GM19238 (cell line): ENCODE results near the gene SNIP1.
"Not testable (repeated sequence)": the region's sequence is repeated elsewhere in the genome, so short reads cannot be mapped to it uniquely, and the experiment has no call there.

Experiments
- DNase-seq: peaks from one replicate; pipeline ENCODE4 v3.0.0; 2011; ENCODE audit warnings: low spot score; ENCODE audit not compliant: insufficient read length

SNIP1 gene

DNA sequence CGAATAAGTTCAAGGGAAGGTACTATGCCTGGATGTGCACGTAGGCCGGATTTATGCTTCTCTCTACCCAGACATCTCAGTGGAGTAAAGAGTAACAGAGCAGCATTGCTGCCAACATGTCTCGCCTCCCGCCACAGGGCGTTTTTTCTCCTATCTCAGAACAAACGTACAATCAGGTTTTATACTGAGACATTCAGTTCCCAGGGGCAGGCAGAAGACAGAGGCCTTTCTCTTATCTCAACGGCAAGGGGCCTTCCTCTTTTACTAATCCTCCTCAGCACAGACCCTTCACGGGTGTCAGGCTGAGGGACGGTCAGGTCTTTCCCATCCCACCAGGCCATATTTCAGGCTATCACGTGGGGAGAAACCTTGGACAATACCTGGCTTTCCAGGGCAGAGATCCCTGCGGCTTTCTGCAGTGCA is 5.9 kb upstream of the SNIP1 start:
- DNase-seq: not testable (repeated sequence)

DNA sequence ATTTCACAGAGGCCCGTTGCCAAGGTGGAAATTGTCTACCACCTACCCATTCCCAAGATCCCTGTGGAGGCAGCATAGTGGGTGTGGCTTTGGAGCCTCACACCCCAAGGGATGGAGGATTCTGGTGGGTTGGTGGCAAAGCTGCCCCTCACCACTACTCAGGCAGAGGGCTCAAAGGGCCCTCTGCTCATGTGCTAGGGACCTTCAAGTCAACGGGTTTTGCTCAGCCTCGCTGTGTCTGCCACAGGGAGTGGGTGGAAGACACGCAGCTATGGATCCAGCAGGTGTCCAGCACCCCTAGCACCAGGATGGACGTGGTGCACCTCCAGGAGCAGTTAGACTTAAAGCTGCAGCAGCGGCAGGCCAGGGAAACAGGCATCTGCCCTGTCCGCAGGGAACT is 5.0 kb upstream of the SNIP1 start:
- DNase-seq: no peak

DNA sequence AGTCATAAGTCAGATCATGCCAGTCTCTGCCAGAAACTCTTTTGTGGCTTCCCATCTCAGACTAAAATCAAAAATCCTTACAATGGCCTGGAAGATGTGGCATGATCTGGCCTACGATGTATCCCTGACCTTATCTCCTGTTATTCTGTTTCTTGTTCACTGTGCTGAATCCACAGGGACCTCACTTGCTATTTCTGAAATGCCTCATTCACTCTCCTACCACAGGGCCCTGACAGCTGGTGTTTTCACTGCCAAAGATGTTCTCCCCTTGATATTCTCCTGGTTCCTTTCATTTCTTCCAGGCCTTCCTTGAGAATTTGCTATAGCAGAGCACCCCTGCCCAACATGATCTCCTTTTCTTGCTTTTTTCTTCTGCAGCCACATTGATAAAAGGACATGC is 4.3 kb upstream of the SNIP1 start:
- no peak for DNase-seq

- DNase-seq: no peak
These were observed 3.3 kb upstream of the SNIP1 start for GRCh38 chr1:37557402-37557801.

DNA sequence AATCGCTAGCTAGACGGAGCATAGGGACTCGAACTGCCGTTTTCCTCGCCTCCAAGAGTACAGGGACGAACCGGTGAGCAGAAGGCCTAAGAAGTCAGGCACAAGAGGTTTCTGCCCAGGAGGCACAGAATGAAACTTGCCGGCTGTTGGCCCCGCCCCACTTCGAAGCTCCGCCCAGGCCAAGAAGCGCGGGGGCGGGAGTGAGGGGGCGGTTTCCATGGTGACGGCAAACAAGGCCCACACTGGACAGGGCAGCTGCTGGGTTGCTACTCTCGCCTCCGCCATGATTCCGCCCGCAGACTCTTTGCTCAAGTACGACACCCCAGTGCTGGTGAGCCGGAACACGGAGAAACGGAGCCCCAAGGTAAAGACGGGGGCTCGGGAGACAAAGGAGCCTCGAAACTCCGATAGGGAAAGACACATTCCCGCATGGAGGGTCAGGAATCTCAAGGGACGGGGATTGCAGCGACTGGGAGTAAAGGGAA is 2.7 kb upstream of the SNIP1 start, which contains the start of gene DNALI1:
Gene DNALI1 (plus strand): TSS at position 229 of the 485 bp plus-strand sequence. CDS start 55 bp downstream, at position 284.
- no peak for DNase-seq

DNA sequence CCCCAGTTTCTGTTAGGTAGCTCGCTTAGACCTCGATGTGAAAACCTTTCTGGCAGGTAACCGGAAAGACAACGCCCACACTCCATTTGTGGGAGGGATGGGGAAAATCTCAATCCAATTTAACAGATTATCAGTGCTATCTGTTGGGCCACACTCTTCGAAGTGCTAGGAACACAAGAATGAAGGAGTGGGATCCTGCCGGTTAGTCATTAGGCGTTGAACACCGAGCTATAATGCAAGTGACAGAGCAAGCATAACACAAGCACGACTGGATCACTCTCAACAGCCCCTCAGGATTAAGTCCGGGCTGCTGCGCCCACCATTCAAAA is 531 bp downstream of the SNIP1 start:
- DNase-seq: no peak

- no peak for DNase-seq
These were observed 4.8 kb downstream of the SNIP1 start for GRCh38 chr1:37549341-37549740.

DNA sequence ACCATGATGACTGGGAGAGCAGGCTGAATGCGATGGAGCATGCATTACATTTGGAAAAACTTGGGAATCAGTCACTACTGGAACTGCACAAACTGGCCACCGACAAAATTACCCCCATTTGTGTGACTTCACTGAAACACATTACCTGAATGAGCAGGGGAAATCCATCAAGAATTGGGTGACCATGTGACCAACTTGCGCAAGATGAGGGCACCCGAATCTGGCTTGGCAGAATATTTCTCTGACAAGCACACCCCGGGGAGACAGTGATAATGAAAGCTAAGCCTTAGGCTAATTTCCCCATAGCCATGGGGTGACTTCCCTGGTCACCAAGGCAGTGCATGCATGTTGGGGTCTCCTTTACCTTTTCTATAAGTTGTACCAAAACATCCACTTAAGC is 9.1 kb downstream of the SNIP1 start:
- no peak for DNase-seq

DNA sequence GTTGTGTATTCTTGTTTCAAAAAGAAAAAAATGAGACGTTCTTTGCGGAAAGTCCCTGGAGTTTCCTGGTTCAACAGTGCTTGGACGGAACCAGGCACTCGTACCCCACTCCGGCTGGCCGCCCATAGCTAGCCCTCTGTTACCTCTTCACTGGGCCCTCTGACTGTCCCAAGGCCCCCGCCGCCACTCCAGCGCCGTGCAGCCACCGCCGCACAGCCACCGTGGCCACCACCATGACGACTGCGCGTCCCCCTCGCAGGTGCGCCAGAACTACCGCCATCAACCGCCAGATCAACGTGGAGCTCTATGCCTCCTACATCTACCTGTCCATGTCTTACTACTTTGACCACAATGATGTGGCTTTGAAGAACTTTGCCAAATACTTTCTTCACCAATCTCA is 9.6 kb downstream of the SNIP1 start:
- no peak for DNase-seq

DNA sequence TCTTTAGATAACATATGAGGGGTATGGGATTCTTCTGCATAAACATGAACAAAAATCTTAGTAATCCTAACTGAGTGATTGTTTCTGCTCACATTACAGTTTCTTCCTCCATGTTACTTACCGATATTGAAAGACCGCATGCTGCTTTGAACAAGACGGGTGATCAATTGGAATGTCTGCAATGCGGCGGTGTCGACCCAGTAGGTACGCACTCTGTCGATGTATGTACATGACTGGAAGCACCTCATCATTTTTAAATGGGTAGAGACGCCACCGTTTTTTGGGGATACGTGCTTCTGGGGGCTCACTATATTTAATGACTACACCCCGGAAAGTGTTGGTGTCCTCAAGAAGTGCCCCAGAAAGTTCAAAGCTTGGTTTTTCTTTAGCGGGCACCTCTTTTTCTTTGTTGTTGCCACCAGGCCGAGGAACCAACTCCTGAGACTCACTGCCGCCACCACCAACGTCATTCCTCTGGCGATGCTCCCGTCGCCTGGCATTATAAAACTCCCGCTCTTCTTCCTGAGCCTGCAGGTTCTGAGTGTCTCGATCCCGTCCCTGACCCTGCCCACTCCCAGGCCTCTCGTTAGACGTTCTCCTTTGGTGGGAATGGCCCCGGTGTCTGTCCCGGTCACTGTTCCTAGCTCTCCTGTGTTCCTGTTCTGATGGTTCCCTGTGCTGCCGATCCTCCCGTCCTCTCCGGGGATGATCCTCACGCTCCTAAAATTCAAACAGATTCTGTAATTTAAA is 13.9 kb downstream of the SNIP1 start:
- no peak for DNase-seq

DNA sequence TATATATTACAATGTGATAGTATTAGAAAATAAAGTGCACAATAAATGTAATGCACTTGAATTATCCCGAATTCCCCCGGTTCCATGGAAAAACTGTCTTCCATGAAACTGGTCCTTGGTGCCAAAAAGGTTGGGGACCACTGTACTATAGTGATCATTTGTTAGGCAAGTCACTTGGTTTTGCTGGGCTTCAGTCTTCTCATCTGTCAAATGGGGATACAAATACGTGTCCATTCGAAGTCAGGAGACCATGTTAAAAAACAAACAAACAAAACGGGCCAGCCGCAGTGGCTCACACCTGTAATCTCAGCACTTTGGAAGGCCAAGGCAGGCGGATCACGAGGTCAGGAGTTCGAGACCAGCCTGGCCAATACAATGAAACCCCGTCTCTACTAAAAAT is 14.9 kb downstream of the SNIP1 start:
- not testable (repeated sequence) for DNase-seq

DNA sequence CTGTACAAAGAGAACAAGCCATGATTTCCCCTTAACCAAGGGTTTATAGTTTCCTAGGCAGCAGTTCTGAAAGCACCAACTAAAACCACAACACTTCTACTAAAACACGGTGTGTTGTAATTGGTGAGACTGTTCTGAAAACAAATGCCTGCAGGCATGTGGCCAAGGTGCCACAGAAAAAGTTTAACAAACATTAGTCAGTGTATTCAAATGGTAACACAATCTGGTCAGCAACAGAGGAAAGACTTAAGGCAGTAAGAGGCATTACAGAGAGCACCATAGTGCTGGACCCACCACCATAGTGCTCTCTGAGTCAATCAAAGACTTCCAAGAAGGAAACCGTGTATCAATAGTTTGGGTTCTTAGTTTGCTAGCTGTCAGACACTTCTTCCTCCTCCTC is 16.7 kb downstream of the SNIP1 start:
- DNase-seq: no peak

- no peak for DNase-seq
These were observed 20.6 kb downstream of the SNIP1 start for GRCh38 chr1:37533317-37534093.

DNA sequence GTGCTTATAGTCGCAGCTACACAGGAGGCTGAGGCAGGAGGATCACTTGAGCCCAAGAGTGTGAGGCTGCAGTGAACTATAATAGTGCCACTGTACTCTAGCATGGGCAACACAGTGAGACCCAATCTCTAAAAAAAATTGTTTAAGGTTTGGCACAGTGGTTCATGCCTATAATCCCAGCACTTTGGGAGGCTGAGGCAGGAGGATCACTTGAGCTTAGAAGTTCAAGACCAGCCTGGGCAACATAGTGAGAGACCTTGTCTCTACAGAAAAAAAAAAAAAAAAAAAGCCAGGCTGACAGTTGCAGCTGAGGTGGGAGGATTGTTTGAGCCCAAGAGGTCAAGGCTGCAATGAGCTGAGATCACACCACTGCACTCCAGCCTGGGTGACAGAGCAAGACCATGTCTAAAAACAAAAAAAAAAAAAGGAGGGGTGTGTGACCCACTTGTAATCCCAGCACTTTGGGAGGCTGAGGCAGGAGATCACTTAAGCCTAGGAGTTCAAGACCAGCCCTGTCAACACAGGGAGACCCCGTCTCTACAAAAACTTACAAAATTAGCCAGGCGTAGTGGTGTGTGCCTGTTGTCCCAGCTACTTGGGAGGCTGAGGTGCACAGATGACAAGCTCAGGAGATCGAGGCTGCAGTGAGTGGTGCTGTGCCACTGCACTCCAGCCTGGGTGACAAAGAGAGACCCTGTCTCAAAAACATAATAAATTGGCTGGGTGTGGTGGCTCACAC is 21.5 kb downstream of the SNIP1 start:
- not testable (repeated sequence) for DNase-seq

GRCh38 chr1:37529888-37530287 is 24.2 kb downstream of the SNIP1 start:
- not testable (repeated sequence) for DNase-seq

- no peak for DNase-seq
These were observed 34.5 kb downstream of the SNIP1 start for GRCh38 chr1:37519613-37520012.

DNA sequence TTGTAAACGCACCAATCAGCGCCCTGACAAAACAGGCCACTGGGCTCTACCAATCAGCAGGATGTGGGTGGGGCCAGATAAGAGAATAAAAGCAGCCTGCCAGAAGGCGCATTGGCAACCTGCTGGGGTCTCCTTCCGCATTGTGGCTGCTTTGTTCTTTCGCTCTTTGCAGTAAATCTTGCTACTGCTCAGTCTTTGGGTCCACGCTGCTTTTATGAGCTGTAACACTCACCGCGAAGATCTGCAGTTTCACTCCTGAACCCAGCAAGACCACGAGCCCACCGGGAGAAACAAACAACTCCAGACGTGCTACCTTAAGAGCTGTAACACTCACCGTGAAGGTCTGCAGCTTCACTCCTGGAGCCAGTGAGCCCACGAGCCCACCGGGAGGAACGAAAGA is 35.2 kb downstream of the SNIP1 start:
- not testable (repeated sequence) for DNase-seq

GRCh38 chr1:37518241-37518640 is 35.9 kb downstream of the SNIP1 start:
- not testable (repeated sequence) for DNase-seq

DNA sequence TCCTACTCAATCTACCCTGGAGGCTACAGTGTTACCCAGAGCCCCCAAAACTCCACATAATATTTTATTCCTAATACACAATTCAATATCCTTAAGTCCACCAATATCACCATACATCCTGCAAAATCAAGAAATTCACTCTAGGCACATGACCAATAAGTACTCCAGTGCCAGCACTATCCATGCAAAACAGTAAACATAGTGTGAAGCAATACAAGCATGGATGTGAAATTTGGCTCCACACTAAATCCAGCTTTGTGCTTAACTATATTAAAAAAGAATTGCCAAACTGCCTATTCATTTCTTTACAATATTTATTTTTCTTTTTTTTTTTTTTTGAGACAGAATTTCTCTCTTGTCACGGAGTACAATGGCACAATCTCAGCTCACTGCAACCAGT is 36.5 kb downstream of the SNIP1 start:
- no peak for DNase-seq

GRCh38 chr1:37515185-37516034 is 38.7 kb downstream of the SNIP1 start:
- no peak for DNase-seq
